Upper lobe of right lung (tissue), 1 donor: ENCODE measurements around the gene FXYD6. TPM values are rescaled to one million over a fixed set of nuclear protein-coding genes. Genes with fewer than 3 reads are reported as not detected.

ENCODE experiments used
- ATAC-seq: fragments of 200-7000 bp; cut with Tn5 transposase; one replicate; pipeline ENCODE4 v1.9.1; 2020; ENCODE audit warnings: mild to moderate bottlenecking, moderate library complexity
- DNase-seq: peaks from one replicate; pipeline ENCODE4 v3.0.0-alpha.2; 2020
- H3K27ac ChIP-seq: fragments of 200-600 bp; one replicate; pipeline ENCODE4 v1.8.0; 2022
- H3K27me3 ChIP-seq: fragments of 200-600 bp; one replicate; pipeline ENCODE4 v1.8.0; 2022; ENCODE audit warnings: mild to moderate bottlenecking
- H3K36me3 ChIP-seq: fragments of 200-600 bp; one replicate; pipeline ENCODE4 v1.8.0; 2022
- H3K4me1 ChIP-seq: fragments of 200-600 bp; one replicate; pipeline ENCODE4 v1.8.0; 2022
- H3K4me3 ChIP-seq: fragments of 200-600 bp; one replicate; pipeline ENCODE4 v1.8.0; 2022; ENCODE audit warnings: mild to moderate bottlenecking
- H3K9me3 ChIP-seq: fragments of 200-600 bp; one replicate; pipeline ENCODE4 v1.8.0; 2022
- intact Hi-C: fragments of 100-400 bp; cut with DNase I; formaldehyde crosslinking; loops from one replicate; pipeline ENCODE4 v1.11.0; 2022
- total RNA-seq: library from RNA; stranded (reverse); fragmentation: NEBNext Ultra II Directional; extraction: Animal tissue kit (Norgen Biotek cat#: 25700); gene quantifications from one replicate; pipeline ENCODE4 v1.2.1, GENCODE V29; 2021
- TF ChIP-seq, protein P1 (sequence below): fragments of 200-600 bp; IDR thresholded peaks from one replicate; pipeline ENCODE4 v1.8.0; 2022; ENCODE audit warnings: antibody characterized with exemption
- donor health status: DM: no; HTN: yes; CAD: no; lungs with severe emphysema.

The FXYD6 gene
- total RNA-seq, 1 donor from 2014 or later: 59.0 TPM

DNA sequence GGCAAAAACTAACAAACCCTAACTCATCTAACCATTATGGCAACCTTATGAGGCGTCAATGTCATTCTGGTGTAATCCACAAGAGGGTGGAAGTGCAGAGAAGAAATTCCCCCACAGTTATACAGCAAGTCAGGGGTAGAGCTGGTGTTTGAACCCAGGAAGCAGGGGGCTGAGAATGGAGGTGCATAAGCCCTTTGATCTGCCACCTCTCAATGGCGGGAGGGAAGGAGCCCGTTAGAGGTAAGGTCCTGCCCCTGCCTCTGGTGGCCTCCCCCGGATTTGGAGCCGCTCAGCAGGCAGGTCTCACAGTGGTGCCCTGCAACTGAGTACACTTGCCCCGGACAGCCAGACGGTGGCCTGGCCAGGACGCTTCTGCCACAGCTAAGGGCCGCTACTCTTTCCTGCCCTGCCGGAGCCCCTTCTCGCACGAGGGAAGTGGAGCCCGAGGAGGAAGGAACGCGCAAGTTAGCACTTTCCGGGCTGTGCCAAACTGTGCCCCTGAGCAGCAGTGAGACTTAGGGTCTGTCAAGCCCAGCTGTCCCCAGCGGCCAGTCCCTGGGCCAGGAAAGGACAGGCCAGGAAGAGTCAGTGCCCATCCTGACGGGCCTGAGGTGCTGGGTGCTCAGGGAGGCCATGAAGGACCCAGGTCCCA, 53.0 kb downstream of the FXYD6 start:
- no peaks in the 10 kb centered on the region for H3K9me3 ChIP-seq
- ATAC-seq (peak; percentile 8), DNase-seq (peak; percentile 67)
- TF ChIP-seq, protein P1, sequence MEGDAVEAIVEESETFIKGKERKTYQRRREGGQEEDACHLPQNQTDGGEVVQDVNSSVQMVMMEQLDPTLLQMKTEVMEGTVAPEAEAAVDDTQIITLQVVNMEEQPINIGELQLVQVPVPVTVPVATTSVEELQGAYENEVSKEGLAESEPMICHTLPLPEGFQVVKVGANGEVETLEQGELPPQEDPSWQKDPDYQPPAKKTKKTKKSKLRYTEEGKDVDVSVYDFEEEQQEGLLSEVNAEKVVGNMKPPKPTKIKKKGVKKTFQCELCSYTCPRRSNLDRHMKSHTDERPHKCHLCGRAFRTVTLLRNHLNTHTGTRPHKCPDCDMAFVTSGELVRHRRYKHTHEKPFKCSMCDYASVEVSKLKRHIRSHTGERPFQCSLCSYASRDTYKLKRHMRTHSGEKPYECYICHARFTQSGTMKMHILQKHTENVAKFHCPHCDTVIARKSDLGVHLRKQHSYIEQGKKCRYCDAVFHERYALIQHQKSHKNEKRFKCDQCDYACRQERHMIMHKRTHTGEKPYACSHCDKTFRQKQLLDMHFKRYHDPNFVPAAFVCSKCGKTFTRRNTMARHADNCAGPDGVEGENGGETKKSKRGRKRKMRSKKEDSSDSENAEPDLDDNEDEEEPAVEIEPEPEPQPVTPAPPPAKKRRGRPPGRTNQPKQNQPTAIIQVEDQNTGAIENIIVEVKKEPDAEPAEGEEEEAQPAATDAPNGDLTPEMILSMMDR: peak; percentile 23
- H3K36me3 ChIP-seq: no peaks in the 10 kb centered on the region
- H3K4me3 ChIP-seq: no peak overlapping the region
- H3K27me3 ChIP-seq: no peaks in the 10 kb centered on the region
- intact Hi-C loops: loop anchor here (10.0 kb wide), 1 partner anchor 231 kb away; no protein-coding TSS in a partner anchor
- peaks cover 39% of the 10 kb centered on the region for H3K4me1 ChIP-seq
- H3K27ac ChIP-seq: peak overlapping the region; percentile 82

DNA sequence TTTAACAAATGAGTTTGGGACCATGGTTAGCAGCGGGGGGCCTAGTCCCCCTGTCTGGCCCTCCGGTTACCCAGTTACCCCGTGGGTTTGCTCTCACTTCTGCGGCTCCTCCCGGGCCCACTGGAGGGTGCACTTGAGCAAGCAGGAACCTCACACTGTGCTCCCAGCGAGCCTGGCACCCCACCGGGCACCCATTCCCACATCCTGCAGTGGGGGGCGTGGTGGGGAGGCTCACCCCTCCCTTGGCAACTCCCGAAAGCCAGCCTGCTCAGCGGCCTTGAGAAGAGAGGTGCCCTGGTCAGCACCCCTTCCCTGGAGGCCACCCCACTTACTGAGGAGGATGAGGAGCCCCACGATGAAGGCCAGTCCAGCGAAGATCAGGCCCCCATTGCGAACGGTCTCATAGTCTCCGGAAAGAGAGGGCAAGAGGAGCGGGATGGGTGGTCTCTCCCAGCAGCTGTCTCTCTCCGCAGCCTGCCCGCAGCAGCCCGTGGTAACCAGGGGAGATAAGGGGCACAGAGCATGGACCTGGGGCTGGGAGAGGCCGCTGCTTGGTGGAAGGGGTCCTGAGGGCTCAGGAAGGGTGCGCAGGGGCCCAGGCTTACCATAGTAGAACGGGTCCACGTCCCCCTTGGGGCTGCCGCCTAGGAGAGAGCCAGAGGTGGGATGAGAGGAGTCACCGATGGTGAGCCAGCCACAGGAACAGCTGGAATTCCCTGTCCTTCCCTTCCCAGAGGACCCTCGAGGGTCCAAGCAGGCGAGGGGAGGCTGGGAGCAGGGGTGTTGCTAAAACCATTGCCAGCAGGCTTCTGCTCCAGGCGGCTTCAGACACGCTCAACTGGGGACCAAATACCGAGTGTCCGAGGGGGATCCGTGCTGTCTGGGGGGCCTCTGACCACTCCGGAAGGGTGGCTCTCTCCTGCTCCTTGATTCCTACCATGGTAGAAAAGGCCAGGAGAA, 54.1 kb downstream of the FXYD6 start:
- DNase-seq (peak; percentile 71), ATAC-seq (peak; percentile 30)
- peaks cover 45% of the 10 kb centered on the region for H3K4me1 ChIP-seq
- no peaks in the 10 kb centered on the region for H3K9me3 ChIP-seq
- H3K27ac ChIP-seq: no peak overlapping the region
- H3K36me3 ChIP-seq: no peaks in the 10 kb centered on the region
- intact Hi-C loops: loop anchor here (10.0 kb wide), 1 partner anchor 232 kb away; no protein-coding TSS in a partner anchor
- H3K27me3 ChIP-seq: no peaks in the 10 kb centered on the region
- TF ChIP-seq, protein P1: peak; percentile 54
- H3K4me3 ChIP-seq: no peak overlapping the region

DNA sequence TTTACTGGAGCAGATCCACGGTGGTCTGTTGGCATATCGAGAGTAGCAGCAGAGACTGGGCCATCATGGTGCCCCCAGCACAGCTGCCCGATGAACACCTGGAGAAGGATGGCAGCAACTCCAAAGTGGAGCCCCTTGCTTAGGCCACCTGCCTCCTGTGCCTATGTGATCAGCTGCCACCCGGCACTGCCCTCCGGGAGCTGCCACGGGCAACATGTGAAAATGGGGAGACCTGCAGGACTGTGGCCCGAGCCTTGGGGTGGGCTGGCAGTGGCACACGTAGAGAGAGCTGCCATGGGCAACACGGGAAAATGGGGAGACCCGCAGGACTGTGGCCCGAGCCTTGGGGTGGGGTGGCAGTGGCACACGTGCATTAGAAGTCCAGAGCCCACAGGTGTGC, 55.0 kb downstream of the FXYD6 start:
- peaks cover 53% of the 10 kb centered on the region for H3K4me1 ChIP-seq
- H3K36me3 ChIP-seq: no peaks in the 10 kb centered on the region
- TF ChIP-seq, protein P1: no peak
- ATAC-seq (no peak), DNase-seq (peak; percentile 43)
- H3K27ac ChIP-seq: no peak overlapping the region
- no peak overlapping the region for H3K4me3 ChIP-seq
- H3K27me3 ChIP-seq: no peaks in the 10 kb centered on the region
- H3K9me3 ChIP-seq: no peaks in the 10 kb centered on the region
- intact Hi-C loops: loop anchor here (10.0 kb wide), 1 partner anchor 233 kb away; no protein-coding TSS in a partner anchor

DNA sequence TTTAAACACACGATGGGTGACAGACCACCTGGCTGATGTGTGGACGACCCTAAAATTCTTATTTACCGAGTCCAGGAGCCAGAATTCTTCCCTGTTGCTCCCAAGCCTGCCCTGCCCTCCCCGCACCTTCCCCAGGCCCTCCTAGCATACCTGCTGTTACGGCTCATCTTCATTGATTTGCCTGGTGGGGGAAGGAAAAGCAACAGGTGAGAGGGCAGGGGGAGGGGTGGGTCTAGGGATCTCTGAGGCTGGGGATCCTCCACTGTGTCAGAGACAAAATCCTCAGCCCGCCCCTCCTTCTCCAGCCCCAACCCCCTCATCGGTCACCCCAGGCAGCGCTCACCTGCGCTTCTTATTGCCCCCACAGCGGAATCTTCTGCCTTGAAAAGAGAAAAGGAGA, 55.9 kb downstream of the FXYD6 start:
- no peaks in the 10 kb centered on the region for H3K36me3 ChIP-seq
- intact Hi-C loops: loop anchor here (10.0 kb wide), 1 partner anchor 234 kb away; no protein-coding TSS in a partner anchor
- H3K27ac ChIP-seq: no peak overlapping the region
- DNase-seq: no peak
- H3K4me1 ChIP-seq: peaks cover 61% of the 10 kb centered on the region
- no peak overlapping the region for H3K4me3 ChIP-seq
- no peaks in the 10 kb centered on the region for H3K27me3 ChIP-seq
- ATAC-seq: no peak
- TF ChIP-seq, protein P1: no peak
- H3K9me3 ChIP-seq: no peaks in the 10 kb centered on the region

DNA sequence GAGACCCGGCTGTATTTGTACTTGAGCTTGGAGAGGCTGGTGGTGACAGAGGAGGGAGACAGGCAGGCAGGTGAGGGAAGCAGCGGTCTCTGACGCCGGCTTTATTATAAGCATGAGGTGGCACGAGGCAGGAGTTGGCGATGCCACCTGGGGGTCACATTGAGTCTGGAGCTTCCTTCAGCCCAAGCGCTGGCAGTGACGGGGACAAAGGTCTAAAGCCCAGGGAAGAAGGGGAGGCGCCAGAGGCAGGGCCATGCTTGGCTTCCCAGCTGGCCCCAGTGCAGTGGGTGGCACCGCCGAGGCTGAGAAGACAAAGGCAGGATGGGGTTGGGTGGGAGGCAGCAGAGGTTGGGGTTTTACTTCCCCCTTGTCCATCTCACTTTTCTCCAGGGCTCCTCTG, 56.4 kb downstream of the FXYD6 start:
- peaks cover 61% of the 10 kb centered on the region for H3K4me1 ChIP-seq
- no peaks in the 10 kb centered on the region for H3K9me3 ChIP-seq
- DNase-seq (no peak), ATAC-seq (no peak)
- no peaks in the 10 kb centered on the region for H3K27me3 ChIP-seq
- no peaks in the 10 kb centered on the region for H3K36me3 ChIP-seq
- intact Hi-C loops: loop anchor here (10.0 kb wide), 1 partner anchor 235 kb away; no protein-coding TSS in a partner anchor
- no peak overlapping the region for H3K4me3 ChIP-seq
- TF ChIP-seq, protein P1: no peak
- H3K27ac ChIP-seq: no peak overlapping the region
